Measurements from ENCODE around the gene NADK2.

DNA sequence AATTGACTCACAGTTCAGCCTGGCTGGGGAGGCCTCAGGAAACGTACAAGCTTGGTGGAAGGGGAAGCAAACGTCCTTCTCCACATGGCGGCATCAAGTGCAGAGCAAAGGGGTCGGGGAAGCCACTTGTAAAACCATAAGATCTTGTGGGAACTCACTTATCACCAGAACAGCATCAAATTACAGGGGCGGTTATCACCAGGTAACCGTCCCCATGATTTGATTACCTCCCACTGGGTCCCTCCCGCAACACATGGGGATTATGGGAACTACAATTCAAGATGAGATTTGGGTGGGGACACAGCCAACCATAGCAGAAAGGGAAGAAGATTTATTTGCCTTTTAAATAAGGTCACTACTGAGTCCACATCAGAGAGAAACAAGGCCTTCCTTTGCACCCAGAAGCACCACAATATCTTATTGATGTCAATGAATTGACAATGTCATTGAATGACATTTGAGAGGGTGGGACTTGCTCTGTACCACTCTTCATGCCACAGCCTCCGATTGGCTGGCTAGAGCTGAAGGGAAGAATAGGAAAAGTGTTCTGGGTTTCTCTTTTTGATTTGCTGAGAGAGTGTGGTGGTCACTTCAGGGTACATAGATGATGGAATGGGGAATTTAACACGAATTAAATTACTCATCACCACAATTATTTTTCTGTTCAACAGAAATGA lies 78.8 kb downstream of the NADK2 start:
- TF ChIP-seq, protein P1, sequence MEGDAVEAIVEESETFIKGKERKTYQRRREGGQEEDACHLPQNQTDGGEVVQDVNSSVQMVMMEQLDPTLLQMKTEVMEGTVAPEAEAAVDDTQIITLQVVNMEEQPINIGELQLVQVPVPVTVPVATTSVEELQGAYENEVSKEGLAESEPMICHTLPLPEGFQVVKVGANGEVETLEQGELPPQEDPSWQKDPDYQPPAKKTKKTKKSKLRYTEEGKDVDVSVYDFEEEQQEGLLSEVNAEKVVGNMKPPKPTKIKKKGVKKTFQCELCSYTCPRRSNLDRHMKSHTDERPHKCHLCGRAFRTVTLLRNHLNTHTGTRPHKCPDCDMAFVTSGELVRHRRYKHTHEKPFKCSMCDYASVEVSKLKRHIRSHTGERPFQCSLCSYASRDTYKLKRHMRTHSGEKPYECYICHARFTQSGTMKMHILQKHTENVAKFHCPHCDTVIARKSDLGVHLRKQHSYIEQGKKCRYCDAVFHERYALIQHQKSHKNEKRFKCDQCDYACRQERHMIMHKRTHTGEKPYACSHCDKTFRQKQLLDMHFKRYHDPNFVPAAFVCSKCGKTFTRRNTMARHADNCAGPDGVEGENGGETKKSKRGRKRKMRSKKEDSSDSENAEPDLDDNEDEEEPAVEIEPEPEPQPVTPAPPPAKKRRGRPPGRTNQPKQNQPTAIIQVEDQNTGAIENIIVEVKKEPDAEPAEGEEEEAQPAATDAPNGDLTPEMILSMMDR (IDR thresholded peaks at IDR 0.05; ENCODE audit: low read depth, low read length), result no peak
- TF ChIP-seq EZH2phosphoT487 (IDR thresholded peaks at IDR 0.05; ENCODE audit: low read depth), result no peak

Measured in OCI-LY3 (cell line).